HG02938 (cell line): ENCODE data around the gene NIT1.

Experiments used
- ATAC-seq: cut with Tn5 transposase; IDR thresholded peaks from one replicate; pipeline ENCODE4 v1.9.1; 2021; ENCODE audit warnings: mild to moderate bottlenecking, moderate library complexity; ENCODE audit not compliant: unreplicated experiment

NIT1 gene

DNA sequence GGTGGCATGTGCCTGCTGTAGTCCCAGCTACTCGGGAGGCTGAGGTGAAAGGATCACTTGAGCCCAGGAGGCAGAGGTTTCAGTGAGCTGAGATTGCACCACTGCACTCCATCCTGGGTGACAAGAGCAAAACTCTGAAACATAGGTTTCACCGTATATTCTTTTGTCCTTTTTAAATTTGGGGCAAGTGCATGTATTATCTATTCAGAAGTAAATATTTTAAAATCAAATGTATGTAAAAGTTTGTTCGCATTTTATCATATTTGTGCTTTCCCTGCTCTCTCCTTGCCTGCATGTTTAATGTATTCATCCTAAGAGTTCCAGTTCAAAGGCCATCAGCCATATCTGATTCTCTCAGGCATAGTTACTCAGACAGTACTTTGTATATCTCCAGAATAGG, 27.9 kb downstream of the NIT1 start:
- no peak for ATAC-seq

GRCh38 chr1:161153176-161153575, 35.3 kb downstream of the NIT1 start:
- ATAC-seq = no peak

DNA sequence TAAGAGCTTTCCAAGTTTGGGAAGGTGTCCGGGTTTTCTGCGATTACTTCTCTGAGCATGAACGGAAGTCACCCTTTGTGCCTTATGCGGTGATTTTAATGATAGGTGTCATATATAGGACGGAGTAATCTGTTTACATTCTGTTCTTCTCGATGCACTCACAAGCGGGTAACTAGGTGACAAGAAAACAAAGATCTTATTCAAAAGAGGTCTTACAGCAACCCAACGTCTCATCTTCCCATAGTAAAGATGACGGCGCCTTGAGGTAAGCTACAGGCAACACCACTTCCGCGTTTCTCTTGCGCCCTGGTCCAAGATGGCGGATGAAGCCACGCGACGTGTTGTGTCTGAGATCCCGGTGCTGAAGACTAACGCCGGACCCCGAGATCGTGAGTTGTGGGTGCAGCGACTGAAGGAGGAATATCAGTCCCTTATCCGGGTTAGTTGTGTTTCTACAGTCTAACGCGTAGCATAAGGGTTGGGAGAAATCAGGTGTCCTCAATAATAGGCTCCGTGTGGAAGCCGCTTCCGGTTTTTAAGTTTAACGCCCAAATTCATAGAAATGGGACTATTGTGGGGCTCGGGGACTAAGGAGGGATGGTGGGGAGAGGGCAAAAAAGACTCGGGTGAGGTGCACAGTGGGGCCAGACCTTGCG, 35.9 kb downstream of the NIT1 start, which contains the start of gene UFC1:
Gene UFC1 (plus strand): TSS at position 297 of the 656 bp plus-strand sequence. CDS start 20 bp downstream, at position 317.
- peak; percentile 85 for ATAC-seq

DNA sequence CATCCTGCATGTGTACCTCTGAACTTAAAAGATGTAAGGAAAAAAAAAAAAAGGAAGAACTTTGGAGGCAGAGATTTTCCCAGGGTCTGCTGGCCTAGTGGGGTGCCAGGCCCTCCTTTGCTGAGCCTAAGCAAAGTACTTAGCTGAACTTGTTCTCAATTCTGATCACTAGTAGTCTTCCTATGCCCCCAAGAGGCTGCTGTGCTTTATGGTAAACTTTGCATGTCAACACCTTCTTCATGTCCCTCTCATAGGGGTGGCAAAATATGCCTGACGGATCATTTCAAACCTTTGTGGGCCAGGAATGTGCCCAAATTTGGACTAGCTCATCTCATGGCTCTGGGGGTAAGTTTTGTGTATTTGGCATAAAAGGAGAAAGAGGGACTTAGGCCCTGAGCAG, 40.0 kb downstream of the NIT1 start:
- no peak for ATAC-seq

- ATAC-seq = no peak
These were observed 40.6 kb downstream of the NIT1 start for GRCh38 chr1:161158316-161159010.

DNA sequence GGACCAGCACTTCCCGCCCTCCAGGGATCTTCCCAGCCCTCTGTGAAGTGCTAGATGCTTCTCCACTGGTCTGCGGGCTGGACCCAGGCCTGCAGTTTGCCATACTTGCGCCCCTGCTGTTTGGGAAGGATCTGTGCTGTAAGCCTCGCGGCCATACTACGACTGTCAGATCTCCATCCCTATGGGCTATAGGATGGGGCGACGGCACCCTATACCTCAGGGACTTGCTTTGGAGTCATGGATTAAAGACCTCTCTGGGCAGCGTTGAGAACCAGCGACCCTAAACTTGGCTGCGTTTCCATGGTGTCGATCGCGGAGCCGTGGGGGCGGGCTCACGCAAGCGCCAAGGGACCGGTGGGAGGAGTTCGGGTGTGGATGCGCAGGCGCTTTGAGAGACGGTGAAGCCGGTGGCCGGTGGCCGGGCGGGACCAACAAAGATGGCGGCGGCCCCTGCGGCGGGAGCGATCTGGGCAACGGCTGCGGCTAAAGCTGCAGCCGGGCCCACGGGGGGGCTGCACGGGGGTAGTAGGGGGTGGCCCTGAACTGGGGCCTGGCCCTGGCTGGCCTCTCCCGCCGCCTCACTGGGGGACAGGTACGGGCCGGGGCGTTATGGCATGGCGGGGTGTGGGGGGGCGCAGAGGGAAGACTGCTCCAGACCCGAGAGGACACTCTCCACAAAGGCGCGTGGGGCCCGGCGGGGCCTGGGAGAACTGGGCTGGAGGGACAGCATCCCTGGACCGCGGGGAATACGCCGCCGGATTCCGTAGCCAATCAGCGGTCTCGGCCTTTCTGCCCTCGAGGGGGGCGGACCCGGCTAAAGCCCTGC, 41.4 kb downstream of the NIT1 start, which contains the start of gene USP21:
Gene USP21 (plus strand): TSS at position 414 of the 826 bp plus-strand sequence. CDS start 1,141 bp downstream, outside the sequence.
- ATAC-seq = peak; percentile 67

- no peak for ATAC-seq
These were observed 42.0 kb downstream of the NIT1 start for GRCh38 chr1:161159913-161160243.

DNA sequence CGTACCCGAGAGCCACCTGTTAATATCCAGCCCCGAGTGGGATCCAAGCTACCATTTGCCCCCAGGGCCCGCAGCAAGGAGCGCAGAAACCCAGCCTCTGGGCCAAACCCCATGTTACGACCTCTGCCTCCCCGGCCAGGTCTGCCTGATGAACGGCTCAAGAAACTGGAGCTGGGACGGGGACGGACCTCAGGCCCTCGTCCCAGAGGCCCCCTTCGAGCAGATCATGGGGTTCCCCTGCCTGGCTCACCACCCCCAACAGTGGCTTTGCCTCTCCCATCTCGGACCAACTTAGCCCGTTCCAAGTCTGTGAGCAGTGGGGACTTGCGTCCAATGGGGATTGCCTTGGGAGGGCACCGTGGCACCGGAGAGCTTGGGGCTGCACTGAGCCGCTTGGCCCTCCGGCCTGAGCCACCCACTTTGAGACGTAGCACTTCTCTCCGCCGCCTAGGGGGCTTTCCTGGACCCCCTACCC, 42.8 kb downstream of the NIT1 start:
- ATAC-seq = no peak

DNA sequence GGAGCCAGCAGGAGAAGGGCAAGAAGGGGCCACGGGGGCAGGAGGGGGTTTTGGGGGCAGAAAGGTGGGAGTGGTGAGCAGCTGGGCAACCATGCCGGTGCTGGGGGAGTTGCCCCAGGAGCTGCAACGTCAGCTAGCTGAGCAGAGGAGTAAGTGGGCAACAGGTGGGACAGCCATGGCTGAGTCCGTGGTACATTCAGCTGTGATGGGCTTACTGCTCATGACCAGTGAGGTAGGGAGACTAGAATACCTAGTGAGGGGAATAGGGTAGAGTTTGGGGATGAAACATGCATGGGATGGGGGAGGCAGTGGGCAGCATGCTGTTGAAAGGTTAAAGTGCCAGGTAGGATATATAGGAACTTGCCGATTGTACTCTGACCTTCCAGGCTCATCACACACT, 43.7 kb downstream of the NIT1 start:
- ATAC-seq = no peak

- no peak for ATAC-seq
These were observed 44.1 kb downstream of the NIT1 start for GRCh38 chr1:161162052-161162451.

- ATAC-seq = no peak
These were observed 44.9 kb downstream of the NIT1 start for GRCh38 chr1:161162806-161163205.

DNA sequence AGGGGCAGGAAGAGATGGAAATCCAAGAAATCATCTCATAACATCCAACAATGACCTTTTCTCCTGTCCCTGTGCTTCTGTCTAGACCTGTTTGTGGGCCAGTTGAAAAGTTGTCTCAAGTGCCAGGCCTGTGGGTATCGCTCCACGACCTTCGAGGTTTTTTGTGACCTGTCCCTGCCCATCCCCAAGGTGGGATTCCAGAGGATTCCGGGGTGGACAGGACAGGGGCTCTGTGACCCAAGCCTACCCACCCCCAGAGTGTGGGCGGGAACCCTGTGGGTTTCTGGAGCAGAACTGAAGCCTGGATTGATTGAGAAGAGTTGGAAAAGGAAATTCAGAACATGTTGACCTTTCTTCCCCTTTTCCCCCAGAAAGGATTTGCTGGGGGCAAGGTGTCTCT, 45.9 kb downstream of the NIT1 start:
- ATAC-seq = no peak

DNA sequence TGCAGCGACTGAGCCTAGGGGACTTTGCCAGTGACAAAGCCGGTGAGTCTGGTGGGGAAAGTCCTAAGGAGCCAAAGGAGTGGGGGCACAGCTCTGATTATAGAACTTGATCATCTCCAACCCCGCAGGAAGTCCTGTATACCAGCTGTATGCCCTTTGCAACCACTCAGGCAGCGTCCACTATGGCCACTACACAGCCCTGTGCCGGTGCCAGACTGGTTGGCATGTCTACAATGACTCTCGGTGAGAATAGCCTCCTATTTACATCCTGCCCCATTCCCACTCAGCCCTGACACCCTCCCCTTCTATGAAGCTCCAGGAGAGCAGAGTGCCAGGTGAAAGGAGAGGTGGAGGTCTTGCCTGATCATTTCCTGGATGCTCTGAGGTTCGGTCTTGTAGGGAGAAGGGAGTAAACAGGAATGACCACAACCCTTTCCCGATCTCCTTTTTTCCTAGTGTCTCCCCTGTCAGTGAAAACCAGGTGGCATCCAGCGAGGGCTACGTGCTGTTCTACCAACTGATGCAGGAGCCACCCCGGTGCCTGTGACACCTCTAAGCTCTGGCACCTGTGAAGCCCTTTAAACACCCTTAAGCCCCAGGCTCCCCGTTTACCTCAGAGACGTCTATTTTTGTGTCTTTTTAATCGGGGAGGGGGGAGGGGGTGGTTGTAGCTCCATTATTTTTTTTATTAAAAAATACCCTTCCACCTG, 47.2 kb downstream of the NIT1 start:
- ATAC-seq = no peak

DNA sequence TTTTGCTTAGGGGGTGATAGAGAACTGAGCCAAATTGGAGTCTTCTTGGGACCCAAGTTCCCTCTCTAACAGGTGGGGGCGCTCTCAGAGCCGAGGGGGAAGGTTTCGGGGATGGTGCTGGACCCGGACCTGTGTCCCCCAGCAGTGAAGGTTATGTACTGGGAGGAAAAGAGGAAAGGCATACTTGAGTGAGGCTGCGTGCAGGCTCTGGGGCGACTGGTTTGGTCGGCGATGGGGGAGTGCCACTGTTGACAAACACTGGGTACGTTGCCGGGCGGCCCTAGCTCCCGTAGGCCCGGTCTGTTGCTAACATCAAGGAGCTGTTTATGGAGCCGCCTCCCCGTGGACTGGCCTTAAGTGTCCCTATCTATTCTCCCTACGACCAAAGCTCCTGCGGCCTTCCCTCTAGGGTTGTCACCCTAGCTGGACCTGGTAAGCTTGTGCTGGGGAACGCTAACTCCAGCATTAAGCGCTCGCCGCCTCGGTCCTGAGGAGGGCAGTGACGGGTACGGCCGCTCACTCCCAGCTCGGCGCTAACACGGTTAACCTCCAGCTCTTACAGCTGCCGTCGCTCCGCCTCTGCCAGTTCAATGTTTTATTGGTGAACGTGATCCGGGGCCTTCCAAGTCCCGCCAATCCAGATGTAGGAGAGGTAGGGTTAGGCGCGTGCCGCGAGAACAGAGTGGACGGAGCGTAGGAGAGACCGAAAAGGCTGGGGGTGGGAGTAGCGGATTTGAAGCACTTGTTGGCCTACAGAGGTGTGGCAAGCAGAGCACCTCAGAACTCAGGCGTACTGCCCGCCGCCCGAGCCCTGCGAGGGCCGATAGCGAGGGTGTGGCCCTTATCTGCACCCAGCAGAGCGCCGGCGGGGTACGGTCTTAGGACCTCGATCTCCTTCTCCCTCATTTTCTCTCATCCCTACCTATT, 48.1 kb downstream of the NIT1 start, which contains the start of gene PPOX:
Gene PPOX (plus strand): TSS at position 685 of the 927 bp plus-strand sequence. CDS start 422 bp downstream, outside the sequence.
- ATAC-seq = peak; percentile 91

DNA sequence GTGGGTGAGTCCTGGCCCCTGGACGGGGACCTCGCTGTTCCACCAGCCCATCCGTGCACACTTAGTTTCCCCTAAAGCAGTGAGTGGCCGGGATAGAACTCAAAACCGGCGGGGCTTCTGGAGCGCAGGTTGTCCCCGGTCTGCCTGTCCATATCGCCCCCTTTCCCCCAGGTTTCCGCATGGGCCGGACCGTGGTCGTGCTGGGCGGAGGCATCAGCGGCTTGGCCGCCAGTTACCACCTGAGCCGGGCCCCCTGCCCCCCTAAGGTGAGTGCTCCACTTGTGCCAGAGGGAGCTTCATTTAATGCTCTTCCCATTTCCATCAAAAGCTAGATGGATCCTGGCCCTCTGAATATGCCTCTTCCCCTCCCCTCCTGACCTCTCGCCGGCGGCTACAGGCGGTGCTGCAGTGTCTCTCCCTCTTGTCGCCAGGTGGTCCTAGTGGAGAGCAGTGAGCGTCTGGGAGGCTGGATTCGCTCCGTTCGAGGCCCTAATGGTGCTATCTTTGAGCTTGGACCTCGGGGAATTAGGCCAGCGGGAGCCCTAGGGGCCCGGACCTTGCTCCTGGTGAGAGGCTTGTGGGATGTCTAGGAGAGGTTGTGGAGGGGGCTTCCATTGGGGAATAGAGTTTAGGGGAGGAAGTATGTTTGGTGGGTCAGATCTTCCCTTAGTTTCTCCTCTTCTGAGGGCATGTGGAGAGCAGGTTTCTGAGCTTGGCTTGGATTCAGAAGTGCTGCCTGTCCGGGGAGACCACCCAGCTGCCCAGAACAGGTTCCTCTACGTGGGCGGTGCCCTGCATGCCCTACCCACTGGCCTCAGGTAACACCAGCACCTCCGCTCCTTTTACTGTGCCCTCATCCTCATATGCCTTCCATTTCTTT, 49.0 kb downstream of the NIT1 start:
- no peak for ATAC-seq

DNA sequence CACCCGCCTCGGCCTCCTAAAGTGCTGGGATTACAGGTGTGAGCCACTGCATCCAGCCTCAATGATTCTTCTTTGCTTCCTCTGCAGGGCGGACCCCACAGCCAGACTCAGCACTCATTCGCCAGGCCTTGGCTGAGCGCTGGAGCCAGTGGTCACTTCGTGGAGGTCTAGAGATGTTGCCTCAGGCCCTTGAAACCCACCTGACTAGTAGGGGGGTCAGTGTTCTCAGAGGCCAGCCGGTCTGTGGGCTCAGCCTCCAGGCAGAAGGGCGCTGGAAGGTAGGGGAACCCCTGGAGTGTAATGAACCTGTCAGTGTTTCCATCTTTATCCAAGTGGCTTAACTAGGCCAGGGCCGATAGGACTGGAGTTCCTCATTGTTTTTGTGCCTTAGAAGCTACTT, 51.0 kb downstream of the NIT1 start:
- ATAC-seq = no peak
